K562 (cell line): Measurements from ENCODE around the gene ANKLE1. TPM values are rescaled to one million over a fixed set of nuclear protein-coding genes. Genes with fewer than 3 reads are reported as not detected.
A peak's percentile ranks its signal among the peaks of the same experiment; 100 is the strongest.

Experiments
- ARID2 ChIP-seq: fragments of 450-650 bp; IDR thresholded peaks from 2 replicates; pipeline ENCODE4 v1.6.1; 2017; ENCODE audit warnings: antibody characterized with exemption, mild to moderate bottlenecking
- DDX20 ChIP-seq: fragments of 450-650 bp; IDR thresholded peaks from 2 replicates; pipeline ENCODE4 v1.6.1; 2016; ENCODE audit warnings: missing genetic modification characterization, low read depth, mild to moderate bottlenecking, missing compliant biosample characterization, moderate library complexity
- DIDO1 ChIP-seq: fragments of 450-650 bp; IDR thresholded peaks from 2 replicates; pipeline ENCODE4 v1.6.1; 2016; ENCODE audit warnings: low read depth, missing biosample characterization, missing genetic modification characterization
- E2F3 ChIP-seq: fragments of 250-450 bp; sonication (Bioruptor Pico); IDR thresholded peaks from 2 replicates; pipeline ENCODE4 v1.4.0; 2020; ENCODE audit warnings: mild to moderate bottlenecking
- ESRRA ChIP-seq: fragments of 450-650 bp; IDR thresholded peaks from 2 replicates; pipeline ENCODE4 v1.6.1; 2014; ENCODE audit warnings: low read depth, mild to moderate bottlenecking, moderate library complexity, borderline replicate concordance
- FUS ChIP-seq: fragments of 200-400 bp; formaldehyde crosslinking; optimal IDR thresholded peaks from 2 replicates; pipeline ENCODE3; 2017; ENCODE audit warnings: low read depth, low read length
- GABPA ChIP-seq: fragments of 200-800 bp; sonication (Bioruptor generic); conservative IDR thresholded peaks from 2 replicates; pipeline ENCODE4 v1.6.1; 2016; ENCODE audit warnings: low read depth, missing genetic modification characterization, missing compliant biosample characterization
- MYC ChIP-seq, 2 experiments: fragments of 250-450 bp in 1 of 2; sonication (Bioruptor Pico) in 1 of 2; IDR thresholded peaks; 2 replicates each; pipeline versions ENCODE4 v1.5.1 to v1.6.1; 2012 to 2021; ENCODE audit warnings: low read depth in 2 of 2, borderline replicate concordance in 1 of 2, improper control_type of control experiment in 1 of 2, low read length in 1 of 2, mild to moderate bottlenecking in 1 of 2, moderate library complexity in 1 of 2
- NUFIP1 ChIP-seq: fragments of 450-650 bp; IDR thresholded peaks from 2 replicates; pipeline ENCODE4 v1.6.1; 2018; ENCODE audit not compliant: partially characterized antibody
- PBX2 ChIP-seq, 2 experiments: IDR thresholded peaks in 1 of 2; conservative IDR thresholded peaks in 1 of 2; 2 replicates each; pipeline ENCODE4 v1.6.1; 2016; ENCODE audit warnings: low read depth in 2 of 2, mild to moderate bottlenecking in 1 of 2, missing compliant biosample characterization in 1 of 2, missing genetic modification characterization in 1 of 2, moderate library complexity in 1 of 2
- RAD51 ChIP-seq: fragments of 450-650 bp; IDR thresholded peaks from 2 replicates; pipeline ENCODE4 v1.7.1; 2016; ENCODE audit warnings: low read depth, mild to moderate bottlenecking, borderline replicate concordance
- RBM34 ChIP-seq: fragments of 200-400 bp; formaldehyde crosslinking; IDR thresholded peaks from 2 replicates; pipeline ENCODE4 v1.6.1; 2018; ENCODE audit warnings: low read length, borderline replicate concordance; ENCODE audit not compliant: insufficient read depth
- SREBF2 ChIP-seq: sonication (generic); formaldehyde crosslinking; IDR thresholded peaks from 2 replicates; pipeline ENCODE4 v1.4.0; 2020; ENCODE audit warnings: mild to moderate bottlenecking, missing genetic modification reagents
- ZEB2 ChIP-seq: fragments of 450-650 bp; IDR thresholded peaks from 2 replicates; pipeline ENCODE4 v1.6.1; 2016
- ZFX ChIP-seq: sonication (generic); formaldehyde crosslinking; IDR thresholded peaks from 2 replicates; pipeline ENCODE4 v1.8.0; 2022; ENCODE audit warnings: mild to moderate bottlenecking, missing genetic modification reagents, moderate library complexity
- ZNF24 ChIP-seq: fragments of 450-650 bp; IDR thresholded peaks from 2 replicates; pipeline ENCODE4 v1.6.1; 2016
- ZNF253 ChIP-seq: fragments of 250-450 bp; sonication (Bioruptor Pico); conservative IDR thresholded peaks from 2 replicates; pipeline ENCODE4 v1.6.1; 2021; ENCODE audit warnings: mild to moderate bottlenecking
- ZNF398 ChIP-seq: fragments of 250-450 bp; sonication (Bioruptor Pico); IDR thresholded peaks from 2 replicates; pipeline ENCODE4 v1.8.0; 2021; ENCODE audit warnings: moderate library complexity, mild to moderate bottlenecking, inconsistent platforms
- polyA plus RNA-seq, 8 experiments: library from polyadenylated mRNA; depleted of rRNA in 4 of 8; stranded (reverse) in 5 of 8; unstranded in 3 of 8; fragments of >200 nt; fragmentation: Nextera tagmentation in 2 of 8; fragmentation: Illumina TruSeq in 1 of 8; extraction: Ambion mirVana in 2 of 8; extraction: Trizol in 1 of 8; gene quantifications; 2 replicates each; pipeline versions ENCODE4 v1.2.1 to v1.2.3, GENCODE V29; 2011 to 2014; ENCODE audit warnings: inconsistent platforms in 1 of 8, missing spikeins in 1 of 8
- total RNA-seq, 7 experiments: library from RNA; depleted of rRNA in 6 of 7; stranded (reverse); fragments of >200 nt in 6 of 7; fragmentation: Illumina TruSeq in 2 of 7; extraction: Trizol in 2 of 7; gene quantifications; 2 replicates each; pipeline versions ENCODE4 v1.2.1 to v1.2.3, GENCODE V29; 2011 to 2021; ENCODE audit warnings: low replicate concordance in 1 of 7
- TF ChIP-seq, protein P1 (sequence below): fragments of 250-450 bp; sonication (Bioruptor Pico); IDR thresholded peaks from 2 replicates; pipeline ENCODE4 v1.4.0; 2020; ENCODE audit warnings: mild to moderate bottlenecking, moderate library complexity
- TF ChIP-seq, protein P2 (sequence below), 2 experiments: fragments of 250-450 bp in 1 of 2; fragments of 450-650 bp in 1 of 2; sonication (Bioruptor Pico) in 1 of 2; IDR thresholded peaks; 2 replicates each; pipeline versions ENCODE4 v1.6.1 to v1.8.0; 2016 to 2021; ENCODE audit warnings: mild to moderate bottlenecking in 2 of 2, moderate library complexity in 2 of 2, missing compliant biosample characterization in 1 of 2, missing genetic modification characterization in 1 of 2

Gene ANKLE1
- total and polyA plus RNA-seq, 9 of the 15 experiments (the other 6 are each of a cell fraction or from before 2014, with no cell fraction given): 0.63 to 9.2 (median 2.9) TPM

DNA sequence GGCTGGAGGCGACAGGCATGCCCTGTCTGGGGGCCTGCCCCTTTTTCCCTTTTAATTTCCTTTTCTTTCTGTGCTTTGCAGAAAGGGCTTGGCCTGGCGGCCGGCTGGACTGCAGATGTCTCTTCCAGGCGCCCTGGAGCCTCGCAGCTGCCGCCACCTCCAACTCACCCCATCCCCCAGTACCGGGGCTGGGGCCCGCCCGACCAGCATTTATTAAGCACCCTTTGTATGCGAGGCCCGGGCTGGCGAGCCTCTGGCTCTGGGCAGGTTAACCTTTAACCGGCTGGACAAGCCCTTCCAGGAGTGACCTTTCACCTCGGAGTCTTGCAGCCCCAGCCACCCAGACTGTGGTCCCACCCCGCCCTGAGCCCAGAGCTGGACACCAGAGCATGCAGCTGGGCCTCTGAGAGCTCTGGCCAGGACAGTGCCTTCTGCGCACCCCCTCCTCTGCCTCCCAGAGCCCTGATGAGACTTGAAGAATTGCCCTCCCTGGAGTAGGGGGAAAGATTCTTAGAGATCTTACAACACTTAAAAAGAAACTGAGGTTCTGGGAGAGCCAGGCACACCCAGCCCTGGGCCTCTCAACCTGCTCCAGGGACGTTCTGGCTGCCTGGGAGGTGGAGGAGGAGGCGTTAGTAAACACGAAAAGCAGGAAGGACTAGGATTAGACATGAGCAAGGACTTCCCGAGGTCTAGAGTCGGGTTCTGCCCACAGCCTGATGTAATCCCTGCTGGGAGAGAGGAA lies 34.8 kb upstream of the ANKLE1 start (continued):
- TF ChIP-seq PBX2 (CRISPR knock-in tag; IDR thresholded peaks at IDR 0.05; ENCODE audit: low read depth) (no peak), PBX2 (tag; conservative IDR thresholded peaks at IDR 0.05; ENCODE audit: low read depth) (no peak), NUFIP1 (no peak), ZFX (peak; percentile 34; the same call in 1 of the 2 replicates), ZNF398 (no peak), FUS (no peak), MYC (IDR thresholded peaks at IDR 0.05; ENCODE audit: low read depth, low read length) (no peak), MYC (CRISPR knock-in tag; IDR thresholded peaks at IDR 0.05; ENCODE audit: borderline replicate concordance, low read depth) (0 out of 2 replicates have a peak, but pooled peaks have one; percentile 1), ZNF253 (CRISPR knock-in tag) (no peak), GABPA (tag) (no peak), RAD51 (no peak), DDX20 (tag) (no peak), DIDO1 (tag) (no peak), RBM34 (no peak), E2F3 (CRISPR knock-in tag) (no peak), ARID2 (no peak), ZEB2 (0 out of 2 replicates have a peak, but pooled peaks have one; percentile 2), SREBF2 (no peak), ZNF24 (no peak), ESRRA (0 out of 2 replicates have a peak, but pooled peaks have one; percentile 5)
- TF ChIP-seq, protein P1, sequence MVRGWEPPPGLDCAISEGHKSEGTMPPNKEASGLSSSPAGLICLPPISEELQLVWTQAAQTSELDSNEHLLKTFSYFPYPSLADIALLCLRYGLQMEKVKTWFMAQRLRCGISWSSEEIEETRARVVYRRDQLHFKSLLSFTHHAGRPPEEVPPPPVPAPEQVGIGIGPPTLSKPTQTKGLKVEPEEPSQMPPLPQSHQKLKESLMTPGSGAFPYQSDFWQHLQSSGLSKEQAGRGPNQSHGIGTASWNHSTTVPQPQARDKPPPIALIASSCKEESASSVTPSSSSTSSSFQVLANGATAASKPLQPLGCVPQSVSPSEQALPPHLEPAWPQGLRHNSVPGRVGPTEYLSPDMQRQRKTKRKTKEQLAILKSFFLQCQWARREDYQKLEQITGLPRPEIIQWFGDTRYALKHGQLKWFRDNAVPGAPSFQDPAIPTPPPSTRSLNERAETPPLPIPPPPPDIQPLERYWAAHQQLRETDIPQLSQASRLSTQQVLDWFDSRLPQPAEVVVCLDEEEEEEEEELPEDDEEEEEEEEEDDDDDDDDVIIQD (CRISPR knock-in tag): 0 out of 2 replicates have a peak, but pooled peaks have one; percentile 37
- TF ChIP-seq, protein P2, sequence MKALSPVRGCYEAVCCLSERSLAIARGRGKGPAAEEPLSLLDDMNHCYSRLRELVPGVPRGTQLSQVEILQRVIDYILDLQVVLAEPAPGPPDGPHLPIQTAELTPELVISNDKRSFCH (CRISPR knock-in tag; IDR thresholded peaks at IDR 0.05): no peak
- TF ChIP-seq, protein P2 (tag; IDR thresholded peaks at IDR 0.05): peak; percentile 13; the same call in 1 of the 2 replicates
